ENCODE results near the gene NPTXR. TPM values are rescaled to one million over a fixed set of nuclear protein-coding genes. Genes with fewer than 3 reads are reported as not detected.

Gene NPTXR
- total and polyA plus RNA-seq, 2 experiments from 2014 or later, result 0.99 to 2.7 TPM

DNA sequence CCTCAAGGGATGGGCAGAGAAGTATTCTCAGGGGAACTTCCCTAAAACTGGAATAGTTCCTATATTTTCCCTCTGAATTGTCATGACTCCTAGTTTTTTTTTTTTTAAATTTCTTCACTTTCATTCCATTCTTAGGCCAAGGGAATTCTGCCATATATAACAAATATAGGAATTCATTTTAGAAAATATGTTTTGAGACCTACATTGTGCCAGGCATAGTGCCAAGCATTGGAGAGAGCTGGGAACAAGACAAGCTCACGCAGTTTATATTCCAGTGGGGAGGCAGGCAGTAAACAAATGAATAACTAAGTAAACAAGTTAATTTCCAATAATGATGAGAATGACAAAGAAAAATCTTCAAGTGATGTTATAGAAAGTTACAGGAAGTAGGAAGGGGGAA is 2.6 kb upstream of the NPTXR start:
- whole genome bisulfite sequencing, 2 experiments (ENCODE audit: low coverage in 1 of 2, low lambda C conversion rate in 2 of 2, missing lambda C conversion rate in 2 of 2), result 96 to 100% methylated on average over 1 of the region's 1 CpG
- H3K4me1 ChIP-seq (ENCODE audit: insufficient read depth), result peaks cover 5% of the 10 kb centered on the region
- no peak overlapping the region for H3K9ac ChIP-seq
- no peak overlapping the region for H3K4me3 ChIP-seq
- H4K20me1 ChIP-seq (ENCODE audit: insufficient read depth), result no peaks in the 10 kb centered on the region
- 0 out of 2 replicates have a peak, but pooled peaks cover 9% of the 10 kb centered on the region for H3F3A ChIP-seq (ENCODE audit: insufficient read depth)
- H3K79me2 ChIP-seq (ENCODE audit: insufficient read depth), result no peaks in the 10 kb centered on the region
- no peak for DNase-seq
- H2AFZ ChIP-seq, result no peak overlapping the region
- no peak overlapping the region for H3K4me2 ChIP-seq (ENCODE audit: unreplicated experiment)
- no peaks in the 10 kb centered on the region for H3K9me2 ChIP-seq (ENCODE audit: insufficient read depth)
- in situ Hi-C loops (cut with MboI), result no loop called here
- H3K9me3 ChIP-seq (ENCODE audit: low read depth), result no peaks in the 10 kb centered on the region
- no peaks in the 10 kb centered on the region; the same call in 1 of the 2 replicates for H3K27me3 ChIP-seq (replicated peaks; ENCODE audit: insufficient read depth)
- TF ChIP-seq EZH2 (IDR thresholded peaks at IDR 0.05; ENCODE audit: insufficient read depth, poor library complexity, severe bottlenecking) (no peak), EZH2phosphoT487 (IDR thresholded peaks at IDR 0.05; ENCODE audit: insufficient read depth, low read depth) (no peak)
- no peaks in the 10 kb centered on the region for H3K36me3 ChIP-seq (ENCODE audit: low read depth)
- H3K27ac ChIP-seq, result no peak overlapping the region

DNA sequence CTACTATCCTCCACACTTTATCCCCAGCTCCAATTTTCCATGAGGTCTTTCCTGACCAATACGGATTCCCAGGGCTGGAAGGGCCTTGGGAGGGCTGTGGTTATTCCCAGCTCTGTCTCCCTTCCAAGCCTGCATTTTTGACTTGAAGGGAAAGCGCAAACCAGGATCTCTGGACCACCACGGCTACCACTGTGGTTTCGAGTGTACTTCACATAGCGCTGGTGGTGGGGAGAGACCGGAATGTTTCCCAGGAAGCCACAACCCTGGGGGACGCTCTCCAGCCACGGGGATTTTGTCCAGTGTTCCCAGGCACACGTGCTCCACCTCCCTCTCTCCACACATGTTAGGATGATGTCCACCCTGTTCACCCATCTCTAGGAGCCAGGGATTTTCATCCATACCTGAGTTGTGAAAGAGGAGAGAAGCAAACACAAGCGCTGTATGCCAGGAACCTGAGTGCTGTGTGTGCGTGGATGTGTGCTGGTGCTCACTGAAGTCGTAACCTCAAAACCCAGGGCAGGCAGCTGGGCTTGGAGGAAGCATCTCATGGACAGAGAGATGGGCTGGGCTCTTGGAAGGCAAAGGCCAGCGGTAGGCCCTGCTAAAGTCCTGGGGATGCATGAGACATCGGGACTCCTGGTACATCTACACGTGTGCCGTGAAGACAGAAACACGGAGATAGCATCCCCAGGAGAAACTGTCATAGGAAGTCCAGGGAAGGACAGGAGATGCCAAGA is 1.3 kb upstream of the NPTXR start:
- in situ Hi-C loops (cut with MboI), result no loop called here
- TF ChIP-seq EZH2phosphoT487 (IDR thresholded peaks at IDR 0.05; ENCODE audit: insufficient read depth, low read depth) (no peak), EZH2 (IDR thresholded peaks at IDR 0.05; ENCODE audit: insufficient read depth, poor library complexity, severe bottlenecking) (no peak)
- WGBS, 2 experiments (ENCODE audit: low coverage in 1 of 2, low lambda C conversion rate in 2 of 2, missing lambda C conversion rate in 2 of 2), result 45 to 46% methylated on average over 17 of the region's 17 CpGs

DNA sequence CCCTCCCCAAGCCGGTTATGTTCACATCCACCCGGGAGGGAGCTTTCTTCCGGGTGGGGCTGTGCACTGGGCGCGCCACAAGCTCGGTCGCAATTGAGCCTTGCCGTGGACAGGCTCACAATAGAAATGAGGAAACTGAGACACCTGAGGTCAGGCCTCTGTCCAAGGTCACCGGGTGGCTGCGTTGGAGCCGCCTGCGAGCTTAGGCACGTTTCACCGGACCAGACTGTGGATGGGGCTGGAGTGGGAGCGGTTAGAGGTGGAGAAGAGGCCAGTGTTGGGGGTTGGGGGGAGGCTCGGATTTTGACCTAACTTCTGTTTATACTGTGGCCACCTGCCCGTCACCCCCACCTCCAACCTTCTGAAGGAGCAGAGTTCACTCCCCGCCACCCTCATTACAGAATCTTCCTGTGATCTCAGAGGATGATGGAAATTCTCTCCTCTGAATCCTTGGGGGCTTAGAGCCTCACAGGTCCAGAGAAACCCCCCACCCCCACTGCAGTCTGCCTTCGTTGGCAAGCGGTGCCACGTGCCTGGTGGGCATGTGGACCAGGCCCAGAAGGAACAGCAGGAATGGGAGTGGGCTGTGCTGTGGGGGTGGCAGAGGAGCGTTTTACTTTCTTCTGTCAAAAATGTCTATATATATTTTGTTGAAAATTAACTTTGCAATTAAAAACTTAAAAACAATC is 631 bp upstream of the NPTXR start:
- TF ChIP-seq EZH2 (IDR thresholded peaks at IDR 0.05; ENCODE audit: insufficient read depth, poor library complexity, severe bottlenecking), result no peak
- TF ChIP-seq EZH2phosphoT487 (IDR thresholded peaks at IDR 0.05; ENCODE audit: insufficient read depth, low read depth), result no peak
- Histone ChIP-seq H3K79me2 (ENCODE audit: insufficient read depth) (no peaks in the 10 kb centered on the region), H3K27me3 (replicated peaks; ENCODE audit: insufficient read depth) (no peaks in the 10 kb centered on the region; the same call in 1 of the 2 replicates), H3K9me3 (ENCODE audit: low read depth) (no peaks in the 10 kb centered on the region), H3F3A (ENCODE audit: insufficient read depth) (0 out of 2 replicates have a peak, but pooled peaks cover 6% of the 10 kb centered on the region), H3K36me3 (ENCODE audit: low read depth) (no peaks in the 10 kb centered on the region), H4K20me1 (ENCODE audit: insufficient read depth) (no peaks in the 10 kb centered on the region), H3K9ac (no peak overlapping the region), H3K9me2 (ENCODE audit: insufficient read depth) (no peaks in the 10 kb centered on the region), H3K27ac (no peak overlapping the region), H3K4me2 (ENCODE audit: unreplicated experiment) (peak overlapping the region; percentile 11), H3K4me1 (ENCODE audit: insufficient read depth) (no peaks in the 10 kb centered on the region), H3K4me3 (peak overlapping the region; percentile 58), H2AFZ (peak overlapping the region; percentile 50; the same call in 1 of the 2 replicates)
- 11 to 12% methylated on average over 20 to 22 of the region's 22 CpGs for WGBS, 2 experiments (ENCODE audit: low coverage in 1 of 2, low lambda C conversion rate in 2 of 2, missing lambda C conversion rate in 2 of 2)
- DNase-seq, result no peak
- in situ Hi-C loops (cut with MboI), result no loop called here

More for the DNA sequence above, 1.3 kb upstream of the NPTXR start:
- no peak overlapping the region for H3K4me2 ChIP-seq (ENCODE audit: unreplicated experiment)
- no peak overlapping the region for H3K27ac ChIP-seq
- 0 out of 2 replicates have a peak, but pooled peaks cover 6% of the 10 kb centered on the region for H3F3A ChIP-seq (ENCODE audit: insufficient read depth)
- H3K4me3 ChIP-seq, result no peak overlapping the region
- H3K9me2 ChIP-seq (ENCODE audit: insufficient read depth), result no peaks in the 10 kb centered on the region
- H3K36me3 ChIP-seq (ENCODE audit: low read depth), result no peaks in the 10 kb centered on the region
- no peak for DNase-seq
- no peaks in the 10 kb centered on the region for H4K20me1 ChIP-seq (ENCODE audit: insufficient read depth)
- H3K4me1 ChIP-seq (ENCODE audit: insufficient read depth), result no peaks in the 10 kb centered on the region
- H3K9me3 ChIP-seq (ENCODE audit: low read depth), result no peaks in the 10 kb centered on the region
- H2AFZ ChIP-seq, result no peak overlapping the region
- H3K27me3 ChIP-seq (replicated peaks; ENCODE audit: insufficient read depth), result no peaks in the 10 kb centered on the region; the same call in 1 of the 2 replicates
- H3K9ac ChIP-seq, result no peak overlapping the region
- H3K79me2 ChIP-seq (ENCODE audit: insufficient read depth), result no peaks in the 10 kb centered on the region

DNA sequence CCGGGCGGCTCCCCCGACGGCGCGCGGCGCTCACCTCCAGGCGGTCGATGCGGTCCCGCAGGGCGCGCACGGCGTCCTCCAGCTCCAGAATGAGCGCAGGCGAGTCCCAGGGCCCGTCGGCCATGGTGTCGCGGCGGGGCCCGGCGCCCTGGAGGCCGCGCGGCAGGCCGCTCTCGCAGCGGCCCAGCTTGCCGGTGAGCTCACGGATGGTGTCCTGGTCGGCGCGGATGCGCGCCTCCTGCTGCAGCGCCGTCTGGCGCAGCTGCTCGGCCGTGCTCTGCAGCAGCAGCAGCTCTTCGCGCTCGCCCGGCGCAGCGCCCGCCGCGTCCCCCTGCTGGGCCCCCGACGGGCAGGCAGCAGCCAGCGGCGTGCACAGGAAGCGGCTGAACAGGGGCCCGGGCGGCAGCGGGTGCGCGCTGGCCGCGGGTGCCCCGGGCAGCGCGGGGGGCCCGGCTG is 599 bp downstream of the NPTXR start:
- H3K4me3 ChIP-seq, result peak overlapping the region; percentile 65
- in situ Hi-C loops (cut with MboI), result no loop called here
- H3K9me2 ChIP-seq (ENCODE audit: insufficient read depth), result no peaks in the 10 kb centered on the region
- 0 out of 2 replicates have a peak, but pooled peaks cover 6% of the 10 kb centered on the region for H3F3A ChIP-seq (ENCODE audit: insufficient read depth)
- no peak overlapping the region for H3K27ac ChIP-seq
- no peaks in the 10 kb centered on the region for H3K36me3 ChIP-seq (ENCODE audit: low read depth)
- peak overlapping the region; percentile 35 for H3K4me2 ChIP-seq (ENCODE audit: unreplicated experiment)
- DNase-seq, result peak; percentile 86
- TF ChIP-seq EZH2 (IDR thresholded peaks at IDR 0.05; ENCODE audit: insufficient read depth, poor library complexity, severe bottlenecking), result no peak
- TF ChIP-seq EZH2phosphoT487 (IDR thresholded peaks at IDR 0.05; ENCODE audit: insufficient read depth, low read depth), result no peak
- H2AFZ ChIP-seq, result peak overlapping the region; percentile 77; the same call in 1 of the 2 replicates
- H3K27me3 ChIP-seq (replicated peaks; ENCODE audit: insufficient read depth), result no peaks in the 10 kb centered on the region; the same call in 1 of the 2 replicates
- no peaks in the 10 kb centered on the region for H3K9me3 ChIP-seq (ENCODE audit: low read depth)
- H3K4me1 ChIP-seq (ENCODE audit: insufficient read depth), result no peaks in the 10 kb centered on the region
- H4K20me1 ChIP-seq (ENCODE audit: insufficient read depth), result no peaks in the 10 kb centered on the region
- no peaks in the 10 kb centered on the region for H3K79me2 ChIP-seq (ENCODE audit: insufficient read depth)
- 2 to 4% methylated on average over 57 to 62 of the region's 68 CpGs for WGBS, 2 experiments (ENCODE audit: low coverage in 1 of 2, low lambda C conversion rate in 2 of 2, missing lambda C conversion rate in 2 of 2)
- H3K9ac ChIP-seq, result peak overlapping the region; percentile 59

All from GM23248 (cell line).